Progenitor cell of endocrine pancreas (in vitro differentiated cells): Measurements from ENCODE around the gene RNF212B. TPM values are rescaled to one million over a fixed set of nuclear protein-coding genes. Genes with fewer than 3 reads are reported as not detected.

Source experiments
- DNase-seq: peaks from one replicate; pipeline ENCODE4 v3.0.0; 2021; ENCODE audit warnings: low spot score; ENCODE audit not compliant: unreplicated experiment
- H3K27ac Mint-ChIP-seq: 2 replicates; pipeline ENCODE4 v1.8.0; 2021; ENCODE audit warnings: mild to moderate bottlenecking, moderate library complexity, mixed read lengths
- H3K27me3 Mint-ChIP-seq: 2 replicates; pipeline ENCODE4 v1.8.0; 2021; ENCODE audit warnings: mixed read lengths
- H3K36me3 Mint-ChIP-seq: 2 replicates; pipeline ENCODE4 v1.8.0; 2022; ENCODE audit warnings: mixed read lengths; ENCODE audit not compliant: insufficient read depth
- H3K4me1 Mint-ChIP-seq: 2 replicates; pipeline ENCODE4 v1.8.0; 2021; ENCODE audit warnings: low read depth, mixed read lengths
- H3K4me3 Mint-ChIP-seq: 2 replicates; pipeline ENCODE4 v1.8.0; 2021; ENCODE audit warnings: low read depth, mild to moderate bottlenecking, moderate library complexity, mixed read lengths
- H3K9me3 Mint-ChIP-seq: 2 replicates; pipeline ENCODE4 v1.8.0; 2021; ENCODE audit warnings: low read depth, mixed read lengths
- total RNA-seq: library from RNA; stranded (reverse); gene quantifications from 2 replicates; pipeline ENCODE4 v1.2.1, GENCODE V29; 2021
- TF ChIP-seq, protein P1 (sequence below): fragments of 200-600 bp; sonication (generic); IDR thresholded peaks from one replicate; pipeline ENCODE4 v1.5.0; 2021; ENCODE audit warnings: antibody characterized with exemption, mild to moderate bottlenecking; ENCODE audit not compliant: unreplicated experiment

The RNF212B gene
- total RNA-seq, 1 donor from 2014 or later, result not detected

- Mint-ChIP-seq H3K27me3 (no peaks in the 10 kb centered on the region), H3K4me1 (peaks cover 11% of the 10 kb centered on the region), H3K36me3 (no peaks in the 10 kb centered on the region), H3K27ac (peak overlapping the region; percentile 93), H3K4me3 (peak overlapping the region; percentile 87), H3K9me3 (no peaks in the 10 kb centered on the region)
- DNase-seq, result no peak
- TF ChIP-seq, protein P1, sequence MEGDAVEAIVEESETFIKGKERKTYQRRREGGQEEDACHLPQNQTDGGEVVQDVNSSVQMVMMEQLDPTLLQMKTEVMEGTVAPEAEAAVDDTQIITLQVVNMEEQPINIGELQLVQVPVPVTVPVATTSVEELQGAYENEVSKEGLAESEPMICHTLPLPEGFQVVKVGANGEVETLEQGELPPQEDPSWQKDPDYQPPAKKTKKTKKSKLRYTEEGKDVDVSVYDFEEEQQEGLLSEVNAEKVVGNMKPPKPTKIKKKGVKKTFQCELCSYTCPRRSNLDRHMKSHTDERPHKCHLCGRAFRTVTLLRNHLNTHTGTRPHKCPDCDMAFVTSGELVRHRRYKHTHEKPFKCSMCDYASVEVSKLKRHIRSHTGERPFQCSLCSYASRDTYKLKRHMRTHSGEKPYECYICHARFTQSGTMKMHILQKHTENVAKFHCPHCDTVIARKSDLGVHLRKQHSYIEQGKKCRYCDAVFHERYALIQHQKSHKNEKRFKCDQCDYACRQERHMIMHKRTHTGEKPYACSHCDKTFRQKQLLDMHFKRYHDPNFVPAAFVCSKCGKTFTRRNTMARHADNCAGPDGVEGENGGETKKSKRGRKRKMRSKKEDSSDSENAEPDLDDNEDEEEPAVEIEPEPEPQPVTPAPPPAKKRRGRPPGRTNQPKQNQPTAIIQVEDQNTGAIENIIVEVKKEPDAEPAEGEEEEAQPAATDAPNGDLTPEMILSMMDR, result no peak
Observed at GRCh38 chr14:23284654-23285529, 47.2 kb downstream of the RNF212B start.

GRCh38 chr14:23285530-23286019 is 47.8 kb downstream of the RNF212B start:
- Mint-ChIP-seq H3K36me3 (no peaks in the 10 kb centered on the region), H3K4me3 (peak overlapping the region; percentile 87), H3K9me3 (no peaks in the 10 kb centered on the region), H3K27ac (peak overlapping the region; percentile 93), H3K27me3 (no peaks in the 10 kb centered on the region), H3K4me1 (peaks cover 8% of the 10 kb centered on the region)
- TF ChIP-seq, protein P1, result no peak
- no peak for DNase-seq

DNA sequence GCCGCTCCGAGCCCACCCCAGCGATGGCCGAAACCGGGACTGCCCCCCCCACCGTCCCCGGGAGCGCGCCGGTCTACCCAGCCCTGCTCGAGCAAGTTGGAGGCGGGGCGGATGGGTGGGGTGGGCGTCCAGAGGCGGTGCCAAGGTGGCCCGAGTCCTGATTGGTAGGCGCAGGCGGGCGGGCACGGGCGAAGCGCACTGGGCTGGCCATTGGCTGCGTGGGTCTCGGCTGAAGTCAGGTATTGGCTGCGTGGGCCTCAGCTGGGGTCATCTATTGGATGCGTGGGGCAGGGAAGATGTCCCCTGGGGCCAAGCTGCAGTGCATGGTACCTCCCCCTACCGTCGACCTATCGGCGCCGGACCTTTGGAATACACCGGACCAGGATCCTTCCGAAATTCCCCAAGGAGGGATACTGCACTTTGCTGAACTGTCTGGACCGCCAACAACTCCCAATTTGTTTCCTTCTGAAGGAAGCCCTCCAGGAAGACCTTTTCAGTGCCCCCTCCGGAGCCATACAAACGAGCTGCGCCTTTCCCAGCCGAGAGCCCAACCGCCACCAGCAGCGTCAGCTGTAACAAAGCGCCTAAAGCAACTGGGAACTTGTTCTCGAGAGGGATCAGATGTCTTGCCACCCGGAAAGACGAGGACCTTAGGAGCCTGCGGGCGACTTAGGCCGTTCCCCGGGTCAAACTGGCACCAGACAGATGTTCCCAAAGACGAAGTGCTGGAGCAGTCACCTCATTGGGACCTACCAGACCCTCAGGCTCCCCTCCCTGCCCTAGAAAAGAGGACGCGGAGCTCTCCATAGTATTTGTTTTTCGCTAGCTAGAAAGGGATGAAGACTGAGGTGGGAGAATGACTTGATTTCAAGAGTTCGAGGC is 48.5 kb downstream of the RNF212B start, which contains the start of gene HOMEZ:
TSS of gene HOMEZ (minus strand) at position 113 of the 882 bp plus-strand sequence. CDS start 180 bp downstream, outside the sequence.
- H3K36me3 Mint-ChIP-seq, result no peaks in the 10 kb centered on the region
- TF ChIP-seq, protein P1, result peak; percentile 15
- H3K4me1 Mint-ChIP-seq, result peaks cover 8% of the 10 kb centered on the region
- peak; percentile 97 for DNase-seq
- no peaks in the 10 kb centered on the region for H3K9me3 Mint-ChIP-seq
- H3K27ac Mint-ChIP-seq, result peak within 1 kb of the TSS; percentile 100
- H3K4me3 Mint-ChIP-seq, result peak within 1 kb of the TSS; percentile 87
- no peaks in the 10 kb centered on the region for H3K27me3 Mint-ChIP-seq

DNA sequence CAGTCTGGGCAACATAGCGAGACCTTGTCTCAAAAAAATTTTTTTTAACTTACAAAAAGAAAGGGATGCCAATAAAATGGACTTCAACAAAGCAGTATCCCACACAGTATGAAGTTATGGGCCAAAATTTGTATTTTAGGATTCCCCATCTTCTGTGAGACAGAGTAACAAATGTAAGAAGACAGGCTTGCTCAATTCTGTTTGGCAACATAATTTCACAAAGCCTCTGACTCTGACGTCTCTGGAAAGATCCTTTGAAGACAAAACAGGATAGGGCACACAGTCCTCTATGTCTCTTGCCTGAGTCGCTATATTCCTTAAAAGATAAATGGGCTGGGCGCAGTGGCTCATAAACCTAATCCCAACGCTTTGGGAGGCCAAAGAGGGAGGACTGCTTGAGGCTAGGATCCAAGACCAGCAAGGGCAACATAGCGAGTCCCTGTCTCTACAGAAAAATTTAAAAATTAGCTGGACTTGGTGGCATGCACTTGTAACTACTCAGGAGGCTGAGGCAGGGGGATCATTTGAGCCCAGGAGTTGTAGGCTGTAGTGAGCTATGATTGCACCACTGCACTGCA is 49.3 kb downstream of the RNF212B start:
- TF ChIP-seq, protein P1, result no peak
- H3K4me1 Mint-ChIP-seq, result peaks cover 8% of the 10 kb centered on the region
- H3K27me3 Mint-ChIP-seq, result peaks cover 3% of the 10 kb centered on the region
- no peaks in the 10 kb centered on the region for H3K9me3 Mint-ChIP-seq
- peak overlapping the region; percentile 87 for H3K4me3 Mint-ChIP-seq
- H3K27ac Mint-ChIP-seq, result peak overlapping the region; percentile 100
- H3K36me3 Mint-ChIP-seq, result no peaks in the 10 kb centered on the region
- no peak for DNase-seq
